BLaER1 (cell line): ENCODE data around the gene FAT2.

Source experiments
- H3K27ac ChIP-seq: shearing (Covaris generic); formaldehyde crosslinking; 2 replicates; pipeline ENCODE4 v1.8.1; 2022
- H3K27me3 ChIP-seq: shearing (Covaris generic); formaldehyde crosslinking; 2 replicates; pipeline ENCODE4 v1.8.1; 2022
- H3K36me3 ChIP-seq: shearing (Covaris generic); formaldehyde crosslinking; 2 replicates; pipeline ENCODE4 v1.8.1; 2022
- H3K4me1 ChIP-seq: shearing (Covaris generic); formaldehyde crosslinking; 2 replicates; pipeline ENCODE4 v1.8.1; 2022
- H3K4me2 ChIP-seq: shearing (Covaris generic); formaldehyde crosslinking; 2 replicates; pipeline ENCODE4 v1.8.1; 2022
- H3K4me3 ChIP-seq: shearing (Covaris generic); formaldehyde crosslinking; 2 replicates; pipeline ENCODE4 v1.8.1; 2022
- H3K9ac ChIP-seq: shearing (Covaris generic); formaldehyde crosslinking; 2 replicates; pipeline ENCODE4 v1.8.1; 2022
- H3K9me3 ChIP-seq: shearing (Covaris generic); formaldehyde crosslinking; 2 replicates; pipeline ENCODE4 v1.8.1; 2022
- H4K20me1 ChIP-seq: shearing (Covaris generic); formaldehyde crosslinking; 2 replicates; pipeline ENCODE4 v1.8.1; 2022
- Cebpa-rat ChIP-seq: shearing (Covaris generic); IDR thresholded peaks from 2 replicates; pipeline ENCODE4 v1.8.1; 2022

The FAT2 gene

GRCh38 chr5:151614565-151614964, 23.4 kb upstream of the FAT2 start:
- H3K36me3 ChIP-seq: no peaks in the 10 kb centered on the region
- no peak overlapping the region for H3K4me3 ChIP-seq
- H3K4me2 ChIP-seq: no peak overlapping the region
- no peaks in the 10 kb centered on the region for H4K20me1 ChIP-seq
- H3K4me1 ChIP-seq: peaks cover 7% of the 10 kb centered on the region; the same call in 1 of the 2 replicates
- no peaks in the 10 kb centered on the region for H3K27me3 ChIP-seq
- no peak for TF ChIP-seq Cebpa-rat
- H3K27ac ChIP-seq: no peak overlapping the region
- no peaks in the 10 kb centered on the region for H3K9me3 ChIP-seq
- H3K9ac ChIP-seq: no peak overlapping the region

- Histone ChIP-seq H3K4me1 (peaks cover 7% of the 10 kb centered on the region; the same call in 1 of the 2 replicates), H3K27ac (no peak overlapping the region)
- no peak for TF ChIP-seq Cebpa-rat
Observed at GRCh38 chr5:151612689-151613427, 21.7 kb upstream of the FAT2 start.

DNA sequence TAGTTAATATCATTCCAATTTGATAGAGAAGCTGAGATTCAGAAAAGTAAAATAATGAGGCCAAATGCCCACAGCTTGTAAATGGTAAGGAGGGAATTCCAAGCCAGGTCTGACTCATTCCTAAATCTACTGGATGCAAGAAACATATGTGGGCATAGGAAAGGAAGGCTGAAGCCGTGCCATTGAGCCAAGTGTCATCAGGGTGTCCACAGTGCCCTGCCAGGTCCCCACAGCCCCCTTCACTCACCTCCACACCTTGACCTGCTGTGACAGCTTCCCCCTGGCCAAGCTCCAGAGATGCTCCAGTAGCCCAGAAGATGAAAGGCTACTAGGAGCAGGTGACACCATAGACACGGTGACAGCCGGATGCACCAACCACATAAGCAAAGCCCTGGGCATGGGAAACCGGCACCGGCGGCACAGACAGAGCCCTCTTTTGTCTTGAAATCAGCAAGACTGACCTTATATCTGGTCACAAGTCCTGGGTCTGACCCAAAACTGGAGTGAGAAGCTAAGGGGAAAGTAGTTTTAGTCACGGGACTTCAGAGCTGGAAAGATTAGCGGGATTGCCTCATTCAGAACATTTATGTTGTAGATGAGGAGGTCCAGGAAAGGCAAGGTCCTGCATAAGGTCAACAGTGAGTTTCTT, 20.1 kb upstream of the FAT2 start:
- peaks cover 7% of the 10 kb centered on the region; the same call in 1 of the 2 replicates for H3K4me1 ChIP-seq
- H3K9ac ChIP-seq: no peak overlapping the region
- H3K4me3 ChIP-seq: no peak overlapping the region
- H3K27me3 ChIP-seq: no peaks in the 10 kb centered on the region
- H4K20me1 ChIP-seq: no peaks in the 10 kb centered on the region
- no peaks in the 10 kb centered on the region for H3K36me3 ChIP-seq
- no peak overlapping the region for H3K27ac ChIP-seq
- H3K4me2 ChIP-seq: no peak overlapping the region
- no peaks in the 10 kb centered on the region for H3K9me3 ChIP-seq
- no peak for TF ChIP-seq Cebpa-rat

More at GRCh38 chr5:151612689-151613427, 21.7 kb upstream of the FAT2 start:
- Histone ChIP-seq H4K20me1 (no peaks in the 10 kb centered on the region), H3K36me3 (no peaks in the 10 kb centered on the region), H3K9me3 (no peaks in the 10 kb centered on the region), H3K4me3 (no peak overlapping the region), H3K27me3 (no peaks in the 10 kb centered on the region), H3K4me2 (peak overlapping the region; percentile 27; the same call in 1 of the 2 replicates), H3K9ac (no peak overlapping the region)

- Histone ChIP-seq H4K20me1 (no peaks in the 10 kb centered on the region), H3K36me3 (no peaks in the 10 kb centered on the region), H3K4me1 (peaks cover 7% of the 10 kb centered on the region; the same call in 1 of the 2 replicates), H3K4me3 (no peak overlapping the region), H3K27ac (no peak overlapping the region), H3K4me2 (no peak overlapping the region), H3K27me3 (no peaks in the 10 kb centered on the region), H3K9ac (no peak overlapping the region), H3K9me3 (no peaks in the 10 kb centered on the region)
- no peak for TF ChIP-seq Cebpa-rat
Observed at GRCh38 chr5:151608522-151608921, 17.4 kb upstream of the FAT2 start.

DNA sequence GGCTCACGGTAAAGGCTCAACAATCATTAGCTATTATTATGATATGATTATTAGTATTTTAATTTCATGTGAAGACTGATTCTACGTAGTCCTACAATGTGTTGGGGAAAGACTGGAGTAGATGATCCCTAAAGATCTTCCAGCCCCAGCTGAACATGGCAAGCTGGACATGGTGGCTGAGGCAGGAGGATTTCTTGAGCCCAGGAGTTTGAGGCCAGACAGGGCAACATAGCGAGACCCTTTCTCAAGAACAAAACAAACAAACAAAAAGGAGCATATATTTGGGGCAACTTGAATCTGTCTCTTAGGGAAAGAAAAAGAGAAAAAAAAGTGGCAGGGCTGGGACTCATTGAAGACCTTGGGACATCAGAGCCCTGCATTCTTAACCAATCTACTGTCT, 16.2 kb upstream of the FAT2 start:
- no peaks in the 10 kb centered on the region for H3K9me3 ChIP-seq
- H3K27ac ChIP-seq: no peak overlapping the region
- H3K4me3 ChIP-seq: no peak overlapping the region
- no peaks in the 10 kb centered on the region for H3K36me3 ChIP-seq
- H4K20me1 ChIP-seq: no peaks in the 10 kb centered on the region
- H3K4me2 ChIP-seq: no peak overlapping the region
- no peak overlapping the region for H3K9ac ChIP-seq
- no peaks in the 10 kb centered on the region for H3K27me3 ChIP-seq
- H3K4me1 ChIP-seq: no peaks in the 10 kb centered on the region
- no peak for TF ChIP-seq Cebpa-rat

DNA sequence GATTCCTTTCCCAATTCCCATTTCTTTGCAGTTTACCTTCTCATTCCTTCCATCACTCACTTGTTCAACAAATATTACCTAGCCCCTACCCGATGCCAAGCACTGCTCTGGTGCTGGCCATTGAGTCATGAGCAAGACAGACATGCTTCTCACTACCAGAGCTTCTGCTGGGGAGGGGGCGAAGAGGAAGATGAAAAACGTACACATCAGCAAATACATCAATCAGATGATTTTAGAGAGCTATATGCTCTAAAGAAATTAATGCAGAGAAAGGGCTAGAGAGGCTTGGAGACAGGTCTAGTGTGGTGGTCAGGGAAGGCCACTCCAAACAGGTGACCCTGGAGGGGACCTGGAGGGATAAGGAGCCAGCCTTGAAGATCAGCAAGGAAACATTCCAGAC, 14.4 kb upstream of the FAT2 start:
- Histone ChIP-seq H3K4me3 (no peak overlapping the region), H4K20me1 (no peaks in the 10 kb centered on the region), H3K4me1 (no peaks in the 10 kb centered on the region), H3K4me2 (no peak overlapping the region), H3K27me3 (no peaks in the 10 kb centered on the region), H3K27ac (no peak overlapping the region), H3K9me3 (no peaks in the 10 kb centered on the region), H3K36me3 (no peaks in the 10 kb centered on the region), H3K9ac (no peak overlapping the region)
- no peak for TF ChIP-seq Cebpa-rat

GRCh38 chr5:151602806-151603205, 11.7 kb upstream of the FAT2 start:
- no peak for TF ChIP-seq Cebpa-rat
- Histone ChIP-seq H4K20me1 (no peaks in the 10 kb centered on the region), H3K4me3 (no peak overlapping the region), H3K4me2 (no peak overlapping the region), H3K27ac (no peak overlapping the region), H3K9ac (no peak overlapping the region), H3K4me1 (peaks cover 4% of the 10 kb centered on the region; the same call in 1 of the 2 replicates), H3K36me3 (no peaks in the 10 kb centered on the region), H3K27me3 (no peaks in the 10 kb centered on the region), H3K9me3 (no peaks in the 10 kb centered on the region)

DNA sequence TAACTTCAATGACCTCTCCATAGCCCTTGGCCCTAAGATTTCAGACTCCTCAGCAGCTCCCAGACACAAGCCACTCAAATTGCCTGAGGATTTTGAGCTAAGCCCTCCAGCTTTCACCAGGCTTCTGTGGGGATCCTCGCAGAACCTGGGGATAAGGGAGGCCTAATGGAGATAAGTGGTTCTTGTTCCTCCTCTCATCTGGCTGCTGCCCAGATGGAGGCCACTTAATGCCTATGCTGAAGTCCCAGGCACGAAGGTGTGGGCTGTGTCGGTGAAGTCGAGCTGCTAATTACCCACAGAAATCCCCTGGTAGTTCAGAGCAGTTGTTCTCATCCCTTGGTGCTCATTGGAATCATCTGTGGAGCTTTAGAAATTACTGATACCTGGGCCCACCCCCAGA, 10.3 kb upstream of the FAT2 start:
- Histone ChIP-seq H3K36me3 (no peaks in the 10 kb centered on the region), H3K27me3 (no peaks in the 10 kb centered on the region), H3K4me3 (no peak overlapping the region), H3K9ac (no peak overlapping the region), H3K4me2 (no peak overlapping the region), H3K9me3 (no peaks in the 10 kb centered on the region), H3K27ac (no peak overlapping the region), H3K4me1 (peaks cover 4% of the 10 kb centered on the region; the same call in 1 of the 2 replicates), H4K20me1 (no peaks in the 10 kb centered on the region)
- no peak for TF ChIP-seq Cebpa-rat

DNA sequence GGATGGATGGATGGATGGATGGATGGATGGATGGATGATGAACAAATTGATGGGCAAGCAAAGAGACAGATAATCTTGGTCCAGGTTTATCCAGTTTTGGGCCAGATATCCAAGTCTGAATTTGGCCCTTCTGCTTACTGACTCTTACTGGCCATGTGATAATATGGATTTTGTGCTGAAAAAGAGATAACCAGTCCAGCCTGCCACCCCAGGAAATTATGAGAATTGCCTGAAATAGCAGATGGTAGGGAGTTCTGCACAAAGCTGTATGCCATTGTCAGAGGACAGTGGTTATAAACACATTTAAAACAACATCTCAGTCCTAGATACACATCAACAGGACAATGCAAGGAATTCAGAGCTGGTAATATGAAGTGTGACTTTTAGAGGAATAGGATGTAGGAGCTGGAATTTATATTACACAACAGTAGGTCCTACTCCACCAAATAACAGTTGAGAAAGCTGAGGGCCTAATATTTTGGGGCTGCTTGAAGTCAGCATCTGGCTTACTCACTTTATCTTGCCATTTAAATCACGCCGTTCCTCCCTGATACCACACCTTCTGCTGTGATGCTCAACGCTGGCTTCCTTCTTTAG, 9.0 kb upstream of the FAT2 start:
- no peak for TF ChIP-seq Cebpa-rat
- no peak overlapping the region for H3K27ac ChIP-seq
- no peaks in the 10 kb centered on the region for H3K36me3 ChIP-seq
- H3K27me3 ChIP-seq: no peaks in the 10 kb centered on the region
- H4K20me1 ChIP-seq: no peaks in the 10 kb centered on the region
- peaks cover 4% of the 10 kb centered on the region; the same call in 1 of the 2 replicates for H3K4me1 ChIP-seq
- H3K9ac ChIP-seq: no peak overlapping the region
- no peak overlapping the region for H3K4me3 ChIP-seq
- no peaks in the 10 kb centered on the region for H3K9me3 ChIP-seq
- no peak overlapping the region for H3K4me2 ChIP-seq

GRCh38 chr5:151598984-151599383, 7.9 kb upstream of the FAT2 start:
- TF ChIP-seq Cebpa-rat: no peak
- H3K36me3 ChIP-seq: no peaks in the 10 kb centered on the region
- peaks cover 4% of the 10 kb centered on the region; the same call in 1 of the 2 replicates for H3K4me1 ChIP-seq
- H3K9ac ChIP-seq: no peak overlapping the region
- no peak overlapping the region for H3K4me2 ChIP-seq
- no peak overlapping the region for H3K27ac ChIP-seq
- no peak overlapping the region for H3K4me3 ChIP-seq
- no peaks in the 10 kb centered on the region for H4K20me1 ChIP-seq
- no peaks in the 10 kb centered on the region for H3K27me3 ChIP-seq
- no peaks in the 10 kb centered on the region for H3K9me3 ChIP-seq
